HG03432 (cell line): Measurements from ENCODE around the gene INMT.

Experiments
- ATAC-seq: cut with Tn5 transposase; IDR thresholded peaks from one replicate; pipeline ENCODE4 v1.9.1; 2021; ENCODE audit warnings: mild to moderate bottlenecking, moderate library complexity; ENCODE audit not compliant: unreplicated experiment

The INMT gene

DNA sequence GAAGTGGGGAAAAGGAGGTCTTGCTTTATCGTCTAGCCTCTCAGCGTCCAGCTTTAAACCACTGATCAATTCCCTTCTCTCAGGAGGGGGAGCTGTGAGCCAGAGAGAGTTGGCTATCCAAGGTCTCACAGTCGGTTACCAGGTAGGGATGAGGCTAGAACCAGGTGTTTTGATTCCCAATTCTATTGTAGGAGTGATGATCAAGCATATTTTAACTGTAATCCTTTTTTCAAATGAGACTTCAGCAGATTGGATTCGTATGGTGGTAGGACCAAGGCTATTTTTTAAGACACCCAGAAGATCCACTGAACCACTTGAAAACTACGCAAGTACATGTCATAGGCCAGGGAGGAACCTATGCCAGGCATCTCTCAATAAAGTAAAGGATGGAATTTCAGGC, 27.6 kb downstream of the INMT start:
- no peak for ATAC-seq

DNA sequence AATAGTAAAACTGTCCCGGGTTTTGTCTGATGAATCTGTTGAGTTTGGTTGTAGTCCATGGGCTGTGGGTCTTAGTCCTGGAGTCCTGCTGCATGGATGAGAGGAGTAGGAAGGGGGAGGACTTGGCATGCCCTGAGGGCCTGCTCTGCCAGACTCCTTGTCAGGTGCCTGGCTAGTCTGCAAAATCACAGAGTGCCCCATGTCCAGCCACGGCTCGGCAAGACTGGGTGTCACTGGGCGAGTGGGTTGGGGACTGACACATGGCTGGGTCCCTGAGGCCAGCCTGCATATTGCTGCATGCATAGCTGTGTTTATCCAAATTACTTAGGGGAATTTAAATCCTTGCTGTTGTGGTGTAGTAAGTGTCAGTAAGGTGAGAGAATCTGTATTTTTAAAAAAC, 29.0 kb downstream of the INMT start:
- ATAC-seq = no peak

- ATAC-seq = no peak
Measured at GRCh38 chr7:30782690-30783089, 30.8 kb downstream of the INMT start.

DNA sequence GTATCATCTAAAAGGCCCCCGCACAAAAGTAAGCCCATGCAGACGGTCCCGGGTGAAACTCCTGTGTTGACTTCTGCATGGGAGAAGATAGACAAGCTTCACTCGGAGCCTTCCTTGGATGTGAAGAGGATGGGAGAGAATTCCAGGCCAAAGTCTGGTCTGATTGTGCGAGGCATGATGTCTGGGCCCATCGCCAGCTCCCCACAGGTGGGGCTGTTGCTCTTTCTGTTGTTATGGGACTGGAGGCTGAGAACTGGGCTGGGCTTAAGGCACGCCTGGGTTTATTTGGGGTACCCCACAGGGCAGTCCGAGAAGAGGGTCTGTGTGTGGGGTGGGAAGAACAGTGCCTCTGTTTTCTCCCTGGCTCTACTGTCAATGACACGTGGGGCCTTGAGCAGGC, 33.9 kb downstream of the INMT start:
- ATAC-seq = no peak

DNA sequence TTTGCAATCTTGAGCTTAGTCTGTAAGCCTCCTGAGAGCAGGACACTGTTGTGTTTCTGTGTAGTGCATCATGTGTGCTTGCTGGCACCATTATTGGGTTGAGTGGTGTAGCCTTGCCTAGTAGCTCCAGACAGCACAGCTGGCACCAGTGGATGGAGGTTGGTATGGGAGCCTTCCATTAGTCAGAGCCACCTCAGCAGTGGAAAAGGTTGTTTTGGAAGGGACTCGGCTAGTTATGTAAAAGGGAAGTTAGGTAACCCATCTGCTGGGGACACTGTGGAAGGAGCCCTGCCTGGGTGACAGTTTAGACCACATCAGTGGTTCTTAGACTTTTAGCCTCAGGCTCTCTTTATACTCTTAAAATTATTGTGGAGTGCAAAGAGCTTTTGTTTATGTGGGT, 35.6 kb downstream of the INMT start:
- no peak for ATAC-seq

DNA sequence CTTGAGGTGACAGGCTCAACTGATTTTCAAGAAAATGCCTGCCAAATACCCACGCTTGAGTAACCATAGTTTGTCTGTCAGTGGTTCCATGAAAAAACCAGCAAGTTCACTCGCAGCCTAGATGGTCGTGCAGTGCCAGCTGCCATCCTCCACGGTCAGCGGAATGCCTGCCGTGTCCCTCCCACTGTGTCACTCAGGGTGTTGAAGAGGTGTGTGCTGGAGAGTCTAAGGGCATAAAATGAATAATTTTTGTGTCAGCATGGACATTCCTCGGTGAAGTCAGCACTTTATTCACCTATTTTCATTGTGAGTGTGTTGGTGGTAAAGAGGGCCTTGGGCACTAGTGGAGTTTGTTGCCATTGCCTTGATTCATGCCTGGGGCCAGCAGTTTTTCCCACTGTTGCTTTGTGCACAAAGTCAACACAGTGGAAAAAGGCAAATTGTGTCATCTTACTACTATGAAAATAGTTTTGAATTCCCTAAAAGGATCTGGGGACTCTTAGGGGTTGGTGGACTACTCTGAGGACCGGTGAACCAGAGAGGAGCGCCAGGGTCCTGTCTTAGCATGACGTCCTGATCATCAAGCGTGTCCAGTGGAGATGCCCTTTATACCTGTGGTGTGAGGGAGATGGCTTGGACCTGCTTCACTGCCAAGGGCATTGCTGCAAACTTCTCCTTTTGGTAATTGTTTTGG, 36.9 kb downstream of the INMT start:
- ATAC-seq = no peak

GRCh38 chr7:30789334-30789711, 37.4 kb downstream of the INMT start:
- ATAC-seq = no peak

- ATAC-seq = no peak
Measured at GRCh38 chr7:30790356-30790755, 38.4 kb downstream of the INMT start.

- no peak for ATAC-seq
Measured at GRCh38 chr7:30791114-30791513, 39.2 kb downstream of the INMT start.

GRCh38 chr7:30795161-30795948, 43.4 kb downstream of the INMT start:
- no peak for ATAC-seq

DNA sequence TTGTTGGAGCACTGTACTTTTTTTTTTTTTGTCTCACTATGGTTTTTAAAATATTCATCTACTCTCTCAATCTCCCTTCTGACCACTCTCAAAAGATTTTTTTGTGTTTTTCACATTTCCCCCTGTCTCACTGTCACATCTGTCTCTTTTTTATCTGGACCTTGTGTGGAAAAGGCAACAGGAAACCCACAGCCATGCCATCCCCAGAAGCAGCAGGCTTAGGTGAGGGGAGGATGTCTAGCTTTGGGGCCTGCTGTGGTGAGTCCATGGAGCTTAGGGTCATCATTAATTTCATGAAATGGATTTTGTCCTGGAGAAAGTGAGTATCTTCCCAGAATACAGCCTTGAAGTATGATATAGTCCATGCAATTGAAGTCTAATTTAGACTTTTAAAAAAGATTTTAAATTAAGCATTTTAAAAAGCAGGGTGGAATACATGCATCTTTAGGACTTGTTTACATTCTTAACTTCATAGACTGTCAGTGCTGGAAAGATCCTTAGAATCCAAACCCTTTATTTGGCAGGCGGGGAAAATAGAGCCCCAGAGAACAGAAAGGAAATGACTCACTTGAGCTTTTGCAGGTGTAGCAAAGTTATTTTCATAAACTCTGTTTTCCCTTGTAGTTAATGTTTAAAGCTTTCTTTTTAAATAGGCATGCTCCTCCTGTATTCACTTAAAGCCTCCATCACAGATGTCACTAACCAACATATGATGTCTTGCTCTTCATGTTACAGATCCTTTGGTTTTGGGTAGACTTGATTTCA, 44.4 kb downstream of the INMT start:
- ATAC-seq = no peak

GRCh38 chr7:30797176-30798040, 45.5 kb downstream of the INMT start:
- no peak for ATAC-seq

GRCh38 chr7:30799206-30799975, 47.5 kb downstream of the INMT start:
- peak; percentile 83 for ATAC-seq

- ATAC-seq = peak; percentile 1
Measured at GRCh38 chr7:30799976-30800661, 48.2 kb downstream of the INMT start.

DNA sequence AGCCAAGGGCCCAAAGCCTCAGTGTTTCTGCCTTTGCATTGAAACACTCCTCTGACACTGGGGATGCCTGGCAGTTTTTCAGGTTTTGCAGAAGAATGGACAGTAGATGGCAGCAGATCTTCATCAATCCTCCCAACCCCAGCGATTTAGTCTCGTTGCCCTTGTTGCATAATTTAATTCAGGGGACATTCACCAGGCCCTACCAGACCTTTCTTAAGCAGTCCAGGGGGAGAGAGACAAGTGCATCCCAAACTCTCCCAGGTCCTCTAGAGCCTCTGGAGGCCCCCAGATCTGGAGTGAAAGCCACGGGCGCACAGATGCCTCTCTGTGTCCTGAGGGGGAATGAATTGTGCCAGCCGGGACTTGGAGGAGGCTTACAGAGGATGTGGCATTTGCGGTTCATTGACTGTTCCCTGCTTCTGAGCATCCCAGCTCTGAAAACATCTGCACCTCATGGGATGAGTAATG, 48.9 kb downstream of the INMT start:
- ATAC-seq = peak; percentile 24

- no peak for ATAC-seq
Measured at GRCh38 chr7:30802812-30803211, 50.9 kb downstream of the INMT start.

GRCh38 chr7:30804078-30804661, 52.2 kb downstream of the INMT start:
- ATAC-seq = no peak

DNA sequence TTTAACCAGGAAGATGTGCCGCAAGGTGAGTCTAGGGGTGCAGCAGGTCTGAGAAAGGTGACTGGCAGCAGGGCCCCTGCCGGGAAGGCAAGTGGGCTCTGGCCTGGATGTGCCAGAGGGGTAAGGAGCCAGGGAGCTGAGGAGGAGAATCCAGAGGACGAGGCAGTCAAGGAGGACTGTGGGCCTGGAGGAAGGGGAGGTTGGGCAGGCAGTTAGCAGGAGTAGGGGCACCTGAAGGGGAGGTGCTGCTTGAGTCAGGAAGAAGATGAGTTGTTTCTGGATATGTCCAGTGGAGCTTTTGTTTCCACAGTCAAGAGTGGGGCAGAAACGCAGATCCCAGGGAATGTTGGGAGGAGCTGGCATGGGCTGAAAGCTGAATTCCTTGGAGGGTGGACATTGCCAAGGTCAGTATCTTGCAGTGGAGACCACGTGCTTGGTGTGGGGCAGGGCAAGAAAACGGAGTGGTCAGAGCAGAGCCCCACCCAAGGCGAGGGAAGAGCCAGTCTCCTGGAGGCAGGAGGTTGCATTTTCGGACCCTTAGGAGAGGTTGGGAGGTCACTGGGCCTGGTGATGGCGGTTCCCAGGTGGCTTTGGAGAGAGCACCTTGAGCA, 53.3 kb downstream of the INMT start:
- ATAC-seq = no peak

GRCh38 chr7:30805931-30806330, 54.0 kb downstream of the INMT start:
- ATAC-seq = no peak
